Mammary epithelial cell (primary cell): ENCODE data around the gene ZCCHC2.

Source experiments
- CTCF ChIP-seq, 2 donors: IDR thresholded peaks in 1 of 2; conservative IDR thresholded peaks in 1 of 2; 2 replicates each; pipeline ENCODE4 v1.5.1; 2011 to 2012; ENCODE audit warnings: inconsistent platforms in 2 of 2, low read length in 2 of 2, mild to moderate bottlenecking in 2 of 2, control low read depth in 1 of 2, low read depth in 1 of 2; ENCODE audit not compliant: insufficient read depth in 1 of 2; ENCODE audit errors: extremely low read depth in 1 of 2
- EZH2 ChIP-seq: IDR thresholded peaks from 2 replicates; pipeline ENCODE4 v1.6.1; 2012; ENCODE audit warnings: low read length, inconsistent platforms, borderline replicate concordance

GRCh38 chr18:62496262-62496661 lies 26.6 kb upstream of the ZCCHC2 start:
- TF ChIP-seq CTCF (conservative IDR thresholded peaks at IDR 0.05 in 1 of 2, IDR thresholded peaks at IDR 0.05 in 1 of 2; ENCODE audit: extremely low read depth in 1 of 2, insufficient read depth in 1 of 2, low read depth in 1 of 2, low read length in 2 of 2), result no peak
- no peak for TF ChIP-seq EZH2
